SK-N-MC (cell line): Measurements from ENCODE around the gene TDP1.

ENCODE experiments used
- EZH2 ChIP-seq: fragments of 200-600 bp; sonication (generic); IDR thresholded peaks from one replicate; pipeline ENCODE4 v1.6.1; 2017; ENCODE audit warnings: antibody characterized with exemption
- FOXP2 ChIP-seq: optimal IDR thresholded peaks from 2 replicates; pipeline ENCODE3; 2011; ENCODE audit warnings: mild to moderate bottlenecking, moderate library complexity; ENCODE audit not compliant: insufficient read depth; ENCODE audit errors: extremely low read length, control extremely low read depth
- POLR2AphosphoS5 ChIP-seq: IDR thresholded peaks from 2 replicates; pipeline ENCODE4 v1.6.1; 2012; ENCODE audit warnings: mild to moderate bottlenecking, low read depth, low read length, borderline replicate concordance

DNA sequence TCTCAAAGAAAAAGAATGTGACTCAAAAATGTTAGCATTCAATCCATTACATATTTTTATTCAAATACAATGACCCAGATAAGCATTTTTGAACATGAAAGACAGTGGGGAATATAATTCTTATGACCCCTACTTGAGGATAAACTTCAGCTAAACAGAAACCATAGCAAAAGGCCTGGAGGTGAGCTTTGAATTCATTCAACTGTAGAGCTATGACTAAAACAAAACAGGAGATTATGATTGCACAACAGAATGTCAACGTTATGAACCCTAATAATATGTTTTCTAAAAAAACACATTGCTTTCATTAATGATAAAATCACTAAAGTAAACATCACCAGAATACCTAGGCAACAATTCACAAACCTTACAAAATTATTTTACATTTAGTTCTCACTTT, 29.0 kb upstream of the TDP1 start:
- TF ChIP-seq POLR2AphosphoS5 (no peak), EZH2 (no peak), FOXP2 (no peak)
